Measurements from ENCODE around the gene DGKH. TPM values are rescaled to one million over a fixed set of nuclear protein-coding genes. Genes with fewer than 3 reads are reported as not detected.
A peak's percentile ranks its signal among the peaks of the same experiment; 100 is the strongest.

The DGKH gene
- total RNA-seq, 1 experiment from 2014 or later: 22.8 TPM

DNA sequence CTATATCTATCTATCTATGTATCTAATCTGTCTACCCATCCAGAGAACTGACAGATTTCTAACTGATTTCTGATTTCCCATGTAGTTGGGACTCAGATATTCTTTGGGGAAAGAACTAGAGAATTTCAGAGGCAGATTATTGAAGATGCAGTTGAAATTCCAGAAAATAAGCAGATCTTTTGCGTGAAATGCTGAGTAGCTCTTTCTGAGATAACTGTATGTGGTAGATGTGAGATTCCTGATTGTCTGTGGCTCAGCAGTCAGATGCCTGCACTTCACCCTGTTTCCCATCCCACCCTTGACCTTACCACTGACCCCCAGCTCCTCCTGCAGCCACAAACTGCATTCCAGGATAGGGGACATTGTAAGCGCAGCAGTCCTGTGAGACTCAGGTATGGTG, 61.5 kb downstream of the DGKH start:
- Histone ChIP-seq H3K27ac (ENCODE audit: low read length) (0 out of 2 replicates have a peak overlapping the region, but pooled peaks have one; percentile 34), H3K27me3 (ENCODE audit: control insufficient read depth, insufficient read depth, low read length) (no peaks in the 10 kb centered on the region), H3K9me3 (ENCODE audit: control insufficient read depth, insufficient read depth, low read depth, low read length) (no peaks in the 10 kb centered on the region), H3K4me3 (ENCODE audit: low read depth in 2 of 2, low read length in 2 of 2) (no peak overlapping the region), H3K4me1 (ENCODE audit: control insufficient read depth, insufficient read depth, low read length) (peaks cover 12% of the 10 kb centered on the region; the same call in 1 of the 2 replicates), H3K36me3 (ENCODE audit: control insufficient read depth, insufficient read depth, low read length) (no peaks in the 10 kb centered on the region)
- TF ChIP-seq, protein P1, sequence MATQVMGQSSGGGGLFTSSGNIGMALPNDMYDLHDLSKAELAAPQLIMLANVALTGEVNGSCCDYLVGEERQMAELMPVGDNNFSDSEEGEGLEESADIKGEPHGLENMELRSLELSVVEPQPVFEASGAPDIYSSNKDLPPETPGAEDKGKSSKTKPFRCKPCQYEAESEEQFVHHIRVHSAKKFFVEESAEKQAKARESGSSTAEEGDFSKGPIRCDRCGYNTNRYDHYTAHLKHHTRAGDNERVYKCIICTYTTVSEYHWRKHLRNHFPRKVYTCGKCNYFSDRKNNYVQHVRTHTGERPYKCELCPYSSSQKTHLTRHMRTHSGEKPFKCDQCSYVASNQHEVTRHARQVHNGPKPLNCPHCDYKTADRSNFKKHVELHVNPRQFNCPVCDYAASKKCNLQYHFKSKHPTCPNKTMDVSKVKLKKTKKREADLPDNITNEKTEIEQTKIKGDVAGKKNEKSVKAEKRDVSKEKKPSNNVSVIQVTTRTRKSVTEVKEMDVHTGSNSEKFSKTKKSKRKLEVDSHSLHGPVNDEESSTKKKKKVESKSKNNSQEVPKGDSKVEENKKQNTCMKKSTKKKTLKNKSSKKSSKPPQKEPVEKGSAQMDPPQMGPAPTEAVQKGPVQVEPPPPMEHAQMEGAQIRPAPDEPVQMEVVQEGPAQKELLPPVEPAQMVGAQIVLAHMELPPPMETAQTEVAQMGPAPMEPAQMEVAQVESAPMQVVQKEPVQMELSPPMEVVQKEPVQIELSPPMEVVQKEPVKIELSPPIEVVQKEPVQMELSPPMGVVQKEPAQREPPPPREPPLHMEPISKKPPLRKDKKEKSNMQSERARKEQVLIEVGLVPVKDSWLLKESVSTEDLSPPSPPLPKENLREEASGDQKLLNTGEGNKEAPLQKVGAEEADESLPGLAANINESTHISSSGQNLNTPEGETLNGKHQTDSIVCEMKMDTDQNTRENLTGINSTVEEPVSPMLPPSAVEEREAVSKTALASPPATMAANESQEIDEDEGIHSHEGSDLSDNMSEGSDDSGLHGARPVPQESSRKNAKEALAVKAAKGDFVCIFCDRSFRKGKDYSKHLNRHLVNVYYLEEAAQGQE (IDR thresholded peaks at IDR 0.05; ENCODE audit: insufficient read depth in 1 of 2, low read depth in 2 of 2, low read length in 1 of 2): no peak
- TF ChIP-seq, protein P2, sequence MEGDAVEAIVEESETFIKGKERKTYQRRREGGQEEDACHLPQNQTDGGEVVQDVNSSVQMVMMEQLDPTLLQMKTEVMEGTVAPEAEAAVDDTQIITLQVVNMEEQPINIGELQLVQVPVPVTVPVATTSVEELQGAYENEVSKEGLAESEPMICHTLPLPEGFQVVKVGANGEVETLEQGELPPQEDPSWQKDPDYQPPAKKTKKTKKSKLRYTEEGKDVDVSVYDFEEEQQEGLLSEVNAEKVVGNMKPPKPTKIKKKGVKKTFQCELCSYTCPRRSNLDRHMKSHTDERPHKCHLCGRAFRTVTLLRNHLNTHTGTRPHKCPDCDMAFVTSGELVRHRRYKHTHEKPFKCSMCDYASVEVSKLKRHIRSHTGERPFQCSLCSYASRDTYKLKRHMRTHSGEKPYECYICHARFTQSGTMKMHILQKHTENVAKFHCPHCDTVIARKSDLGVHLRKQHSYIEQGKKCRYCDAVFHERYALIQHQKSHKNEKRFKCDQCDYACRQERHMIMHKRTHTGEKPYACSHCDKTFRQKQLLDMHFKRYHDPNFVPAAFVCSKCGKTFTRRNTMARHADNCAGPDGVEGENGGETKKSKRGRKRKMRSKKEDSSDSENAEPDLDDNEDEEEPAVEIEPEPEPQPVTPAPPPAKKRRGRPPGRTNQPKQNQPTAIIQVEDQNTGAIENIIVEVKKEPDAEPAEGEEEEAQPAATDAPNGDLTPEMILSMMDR (IDR thresholded peaks at IDR 0.05): no peak
- TF ChIP-seq SIN3A (IDR thresholded peaks at IDR 0.05; ENCODE audit: borderline replicate concordance, insufficient read depth, low read depth, low read length) (no peak), TCF7L2 (IDR thresholded peaks at IDR 0.05; ENCODE audit: low read depth, low read length) (no peak), POLR2AphosphoS5 (IDR thresholded peaks at IDR 0.05; ENCODE audit: low read depth, low read length) (no peak)
- ATAC-seq (no peak), DNase-seq (ENCODE audit: low read depth, low spot score) (no peak)
- intact Hi-C loops (cut with micrococcal nuclease; ENCODE audit: unreplicated experiment) (loop anchor here (10.0 kb wide), 3 partner anchors 55 to 415 kb away; no protein-coding TSS in a partner anchor), in situ Hi-C loops (cut with HindIII; ENCODE audit: low pct_unique_long_range_greater_than_20kb, low sequenced_read_pairs) (no loop called here)
- BruUV-seq (replicated peaks): no TSS peak
- ChIA-PET POLR2A (no interaction called here), CTCF (no interaction called here)

DNA sequence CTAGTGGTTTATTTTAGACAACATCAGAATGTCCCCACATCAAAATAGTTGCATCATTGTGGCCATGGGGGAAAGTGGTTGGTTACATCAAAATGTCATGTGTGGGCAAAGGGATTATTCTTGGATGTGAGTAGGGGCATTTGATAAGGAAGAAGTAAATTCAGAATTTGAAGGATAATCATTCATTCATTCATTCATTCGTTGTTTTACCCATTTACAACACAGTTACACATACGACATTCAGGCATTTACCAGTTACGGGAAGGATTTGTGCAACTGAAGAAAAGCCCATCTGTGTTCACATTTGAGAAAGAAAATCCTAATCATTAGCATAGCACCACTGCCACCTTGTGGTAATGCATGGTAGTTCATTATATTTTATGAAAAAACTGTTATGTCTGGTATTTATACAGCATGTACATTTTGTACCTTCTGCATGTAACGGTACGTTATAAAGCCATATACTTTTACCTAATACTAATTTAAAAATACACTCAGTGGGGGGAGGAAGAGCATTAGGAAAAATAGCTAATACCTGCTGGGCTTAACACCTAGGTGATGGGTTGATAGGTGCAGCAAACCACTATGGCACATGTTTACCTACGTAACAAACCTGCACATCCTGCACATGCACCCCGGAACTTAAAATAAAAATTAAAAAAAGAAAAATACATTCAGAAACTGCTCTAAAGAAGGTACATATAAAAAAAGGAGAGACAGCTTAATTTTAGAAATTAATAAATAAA, 62.1 kb downstream of the DGKH start:
- DNase-seq (ENCODE audit: low read depth, low spot score) (peak; percentile 38), ATAC-seq (peak; percentile 43)
- Histone ChIP-seq H3K9me3 (ENCODE audit: control insufficient read depth, insufficient read depth, low read depth, low read length) (no peaks in the 10 kb centered on the region), H3K27ac (ENCODE audit: low read length) (0 out of 2 replicates have a peak overlapping the region, but pooled peaks have one; percentile 34), H3K36me3 (ENCODE audit: control insufficient read depth, insufficient read depth, low read length) (no peaks in the 10 kb centered on the region), H3K4me1 (ENCODE audit: control insufficient read depth, insufficient read depth, low read length) (peaks cover 12% of the 10 kb centered on the region; the same call in 1 of the 2 replicates), H3K27me3 (ENCODE audit: control insufficient read depth, insufficient read depth, low read length) (no peaks in the 10 kb centered on the region), H3K4me3 (ENCODE audit: low read depth in 2 of 2, low read length in 2 of 2) (no peak overlapping the region)
- ChIA-PET CTCF (interaction anchor here (0.5 to 0.8 kb wide), 2 partner anchors 443 to 522 kb away, joined by 3 to 4 read pairs; no protein-coding TSS in a partner anchor), POLR2A (no interaction called here)
- no TSS peak for BruUV-seq (replicated peaks)
- in situ Hi-C loops (cut with HindIII; ENCODE audit: low pct_unique_long_range_greater_than_20kb, low sequenced_read_pairs) (no loop called here), intact Hi-C loops (cut with micrococcal nuclease; ENCODE audit: unreplicated experiment) (loop anchor here (10.0 kb wide), 3 partner anchors 56 to 416 kb away; no protein-coding TSS in a partner anchor)
- TF ChIP-seq, protein P2 (IDR thresholded peaks at IDR 0.05): peak; percentile 59; the same call in 1 of the 2 replicates
- TF ChIP-seq, protein P1 (IDR thresholded peaks at IDR 0.05; ENCODE audit: insufficient read depth in 1 of 2, low read depth in 2 of 2, low read length in 1 of 2): no peak
- no peak for TF ChIP-seq SIN3A (IDR thresholded peaks at IDR 0.05; ENCODE audit: borderline replicate concordance, insufficient read depth, low read depth, low read length)
- no peak for TF ChIP-seq TCF7L2 (IDR thresholded peaks at IDR 0.05; ENCODE audit: low read depth, low read length)
